Measurements from ENCODE around the gene SLC66A1. TPM values are rescaled to one million over a fixed set of nuclear protein-coding genes. Genes with fewer than 3 reads are reported as not detected.

SLC66A1 gene
- total RNA-seq, 1 experiment from 2014 or later: 22.5 TPM

- Histone ChIP-seq H3K27me3 (ENCODE audit: insufficient read depth, low read length) (no peaks in the 10 kb centered on the region), H3T11ph (ENCODE audit: low read length) (no peak overlapping the region), H4K20me1 (ENCODE audit: control insufficient read depth, insufficient read depth, insufficient read length) (no peaks in the 10 kb centered on the region), H3K14ac (ENCODE audit: insufficient read depth, low read length) (no peak overlapping the region), H2BK15ac (ENCODE audit: low read depth, low read length) (no peak overlapping the region), H3K56ac (ENCODE audit: insufficient read length, low read depth, low read length) (no peak overlapping the region), H3K79me2 (ENCODE audit: insufficient read depth, low read length) (peaks cover 2% of the 10 kb centered on the region; the same call in 1 of the 2 replicates), H2BK120ac (ENCODE audit: low read depth, low read length, poor library complexity, severe bottlenecking) (no peak overlapping the region), H3K79me1 (ENCODE audit: insufficient read depth, low read depth, low read length, poor library complexity, severe bottlenecking) (peaks cover 13% of the 10 kb centered on the region), H3K23ac (ENCODE audit: insufficient read length, low read depth, low read length) (no peak overlapping the region), H2AK5ac (ENCODE audit: insufficient read length, low read length) (no peak overlapping the region), H2BK12ac (ENCODE audit: insufficient read length, low read depth, low read length) (no peak overlapping the region), H2BK5ac (ENCODE audit: insufficient read length, low read length) (no peak overlapping the region), H4K8ac (replicated peaks; ENCODE audit: insufficient read length, low read depth, low read length) (no peak overlapping the region), H4K91ac (ENCODE audit: insufficient read length, low read depth, low read length) (no peak overlapping the region), H3K4ac (ENCODE audit: low read depth, low read length) (no peak overlapping the region), H3K4me2 (ENCODE audit: insufficient read depth, insufficient read length, low read length) (no peak overlapping the region), H4K5ac (ENCODE audit: insufficient read length, low read depth, low read length) (no peak overlapping the region), H3K9ac (ENCODE audit: extremely low read depth, insufficient read length, low read length) (no peak overlapping the region), H3K18ac (ENCODE audit: insufficient read length, low read depth, low read length) (no peak overlapping the region), H3K4me1 (ENCODE audit: insufficient read depth, low read length) (no peaks in the 10 kb centered on the region), H3K23me2 (ENCODE audit: insufficient read length, low read depth, low read length, poor library complexity, severe bottlenecking) (no peaks in the 10 kb centered on the region), H3K9me3 (ENCODE audit: control insufficient read depth, low read depth, low read length) (no peaks in the 10 kb centered on the region), H3K27ac (ENCODE audit: insufficient read length, low read depth, low read length) (no peak overlapping the region), H2BK20ac (ENCODE audit: low read depth, low read length, poor library complexity, severe bottlenecking) (no peak overlapping the region), H2AFZ (ENCODE audit: low read length) (no peak overlapping the region)
- Mint-ChIP-seq H3K9me3 (no peaks in the 10 kb centered on the region), H3K4me3 (no peak overlapping the region), H3K27me3 (ENCODE audit: low read depth) (peaks cover 1% of the 10 kb centered on the region; the same call in 1 of the 2 replicates), H3K36me3 (ENCODE audit: insufficient read depth in 1 of 3, low read depth in 3 of 3) (peaks cover 5 to 13% (median 10%) of the 10 kb centered on the region in 3 experiments), H3K4me1 (peaks cover 11 to 14% of the 10 kb centered on the region in 2 experiments), H3K27ac (peak overlapping the region in 1 of 3 experiments; percentile 49; a peak in 3 of 7 replicates)
- no peak for TF ChIP-seq CTCF (conservative IDR thresholded peaks at IDR 0.05)
- no peak for DNase-seq
- no CpG with 5 or more reads among the region's 13 CpGs for WGBS (ENCODE audit: extremely low coverage, insufficient read length, low lambda C conversion rate)
These were observed 55.5 kb downstream of the SLC66A1 start for GRCh38 chr1:19367584-19368041.
